Neural cell (in vitro differentiated cells): ENCODE data around the gene C1orf226. TPM values are rescaled to one million over a fixed set of nuclear protein-coding genes. Genes with fewer than 3 reads are reported as not detected.

ENCODE experiments used
- H2AFZ ChIP-seq: fragments of 200-600, 300-800 bp; sonication (generic), shearing (Covaris generic); 2 replicates; pipeline ENCODE4 v1.6.0; 2014; ENCODE audit warnings: low read depth, mild to moderate bottlenecking, antibody characterized with exemption, low read length, moderate library complexity
- H3F3A ChIP-seq: fragments of 200-600 bp; shearing (Covaris generic); 2 replicates; pipeline ENCODE4 v1.6.1; 2016; ENCODE audit warnings: mild to moderate bottlenecking, moderate library complexity, mixed read lengths, antibody characterized with exemption, low read length; ENCODE audit not compliant: insufficient read depth, poor library complexity, severe bottlenecking
- H3K27ac ChIP-seq: fragments of 200-600, 300-800 bp; sonication (generic), shearing (Covaris generic); 2 replicates; pipeline ENCODE4 v1.5.1; 2014; ENCODE audit warnings: mild to moderate bottlenecking, low read length, moderate library complexity
- H3K27me3 ChIP-seq: fragments of 300-800, 200-600 bp; sonication (generic), shearing (Covaris generic); 2 replicates; pipeline ENCODE4 v1.6.0; 2014; ENCODE audit warnings: mild to moderate bottlenecking, low read depth, low read length, moderate library complexity; ENCODE audit not compliant: insufficient read depth
- H3K36me3 ChIP-seq: fragments of 300-800, 200-600 bp; sonication (generic), shearing (Covaris generic); 2 replicates; pipeline ENCODE4 v1.5.1; 2014; ENCODE audit warnings: mild to moderate bottlenecking, antibody characterized with exemption, low read length, moderate library complexity; ENCODE audit not compliant: insufficient read depth
- H3K4me2 ChIP-seq: fragments of 300-800, 200-600 bp; sonication (generic), shearing (Covaris generic); 2 replicates; pipeline ENCODE4 v1.6.0; 2014; ENCODE audit warnings: mild to moderate bottlenecking, low read length
- H3K4me3 ChIP-seq: fragments of 300-800, 200-600 bp; sonication (generic), shearing (Covaris generic); 2 replicates; pipeline ENCODE4 v1.5.1; 2014; ENCODE audit warnings: mild to moderate bottlenecking, low read length, moderate library complexity
- H3K79me2 ChIP-seq: fragments of 200-600 bp; shearing (Covaris generic); replicated peaks from 2 replicates; pipeline ENCODE4 v1.6.0; 2014; ENCODE audit warnings: mild to moderate bottlenecking, low read length, moderate library complexity; ENCODE audit not compliant: insufficient read depth
- H3K9ac ChIP-seq: fragments of 300-800, 200-600 bp; sonication (generic), shearing (Covaris generic); 2 replicates; pipeline ENCODE4 v1.6.1; 2016; ENCODE audit warnings: mild to moderate bottlenecking, low read length, mixed read lengths
- H3K9me2 ChIP-seq: fragments of 200-600 bp; shearing (Covaris generic); 2 replicates; pipeline ENCODE4 v1.6.1; 2016; ENCODE audit warnings: mild to moderate bottlenecking, low read length, mixed read lengths; ENCODE audit not compliant: insufficient read depth
- H3K9me3 ChIP-seq: fragments of 200-600, 300-800 bp; sonication (generic), shearing (Covaris generic); 2 replicates; pipeline ENCODE4 v1.6.1; 2016; ENCODE audit warnings: mild to moderate bottlenecking, mixed run types, low read length, moderate library complexity, mixed read lengths
- H4K20me1 ChIP-seq: fragments of 200-600 bp; shearing (Covaris generic); 2 replicates; pipeline ENCODE4 v1.6.1; 2016; ENCODE audit warnings: mild to moderate bottlenecking, mixed run types; ENCODE audit not compliant: insufficient read depth
- CTCF ChIP-seq: fragments of 450-650 bp; IDR thresholded peaks from 2 replicates; pipeline ENCODE4 v1.5.1; 2014; ENCODE audit warnings: antibody characterized with exemption, mild to moderate bottlenecking, moderate library complexity; ENCODE audit not compliant: poor library complexity, severe bottlenecking
- EP300 ChIP-seq: fragments of 450-650 bp; conservative IDR thresholded peaks from 2 replicates; pipeline ENCODE4 v1.6.1; 2014; ENCODE audit warnings: antibody characterized with exemption, mild to moderate bottlenecking, moderate library complexity; ENCODE audit not compliant: poor library complexity, severe bottlenecking
- EZH2 ChIP-seq: fragments of 200-600, 300-800 bp; shearing (Covaris generic), sonication (generic); IDR thresholded peaks from 2 replicates; pipeline ENCODE4 v1.6.1; 2014; ENCODE audit warnings: antibody characterized with exemption, low read length, borderline replicate concordance, mild to moderate bottlenecking; ENCODE audit not compliant: insufficient read depth, poor library complexity, severe bottlenecking
- MXI1 ChIP-seq: fragments of 450-650 bp; conservative IDR thresholded peaks from 2 replicates; pipeline ENCODE4 v1.6.1; 2014; ENCODE audit warnings: antibody characterized with exemption, mild to moderate bottlenecking; ENCODE audit not compliant: poor library complexity, severe bottlenecking
- POLR2AphosphoS5 ChIP-seq: IDR thresholded peaks from 2 replicates; pipeline ENCODE4 v1.6.1; 2012
- RAD21 ChIP-seq: fragments of 450-650 bp; conservative IDR thresholded peaks from 2 replicates; pipeline ENCODE4 v1.6.1; 2014; ENCODE audit warnings: antibody characterized with exemption, mild to moderate bottlenecking, moderate library complexity
- REST ChIP-seq: IDR thresholded peaks from 2 replicates; pipeline ENCODE4 v1.6.1; 2012; ENCODE audit warnings: borderline replicate concordance
- SMC3 ChIP-seq: fragments of 450-650 bp; conservative IDR thresholded peaks from 2 replicates; pipeline ENCODE4 v1.6.1; 2014; ENCODE audit warnings: antibody characterized with exemption, mild to moderate bottlenecking, moderate library complexity; ENCODE audit not compliant: poor library complexity
- TAF1 ChIP-seq: IDR thresholded peaks from 2 replicates; pipeline ENCODE4 v1.6.1; 2012; ENCODE audit warnings: low read depth
- polyA plus RNA-seq: library from polyadenylated mRNA; depleted of rRNA; stranded (reverse); fragments of >200 nt; gene quantifications from 2 replicates; pipeline ENCODE4 v1.2.3, GENCODE V29; 2014

Gene C1orf226
- polyA plus RNA-seq, 1 donor from 2014 or later, result 6.7 TPM

- no peak overlapping the region for H3K4me3 ChIP-seq
- no peaks in the 10 kb centered on the region for H3K36me3 ChIP-seq
- no peaks in the 10 kb centered on the region for H3K27me3 ChIP-seq
- H3K27ac ChIP-seq, result no peak overlapping the region
- no peaks in the 10 kb centered on the region for H3K79me2 ChIP-seq
- no peak overlapping the region for H2AFZ ChIP-seq
- no peak overlapping the region for H3K9ac ChIP-seq
- no peaks in the 10 kb centered on the region for H3K9me3 ChIP-seq
- no peaks in the 10 kb centered on the region for H3F3A ChIP-seq
- H4K20me1 ChIP-seq, result no peaks in the 10 kb centered on the region
- H3K9me2 ChIP-seq, result no peaks in the 10 kb centered on the region
- TF ChIP-seq TAF1, result no peak
- no peak overlapping the region for H3K4me2 ChIP-seq
Measured at GRCh38 chr1:162374406-162374805, 7.1 kb upstream of the C1orf226 start.

GRCh38 chr1:162375463-162375862, 6.1 kb upstream of the C1orf226 start:
- Histone ChIP-seq H3K27me3 (no peaks in the 10 kb centered on the region), H3K9me2 (no peaks in the 10 kb centered on the region), H3K27ac (no peak overlapping the region), H3K4me3 (no peak overlapping the region), H2AFZ (no peak overlapping the region), H3K4me2 (no peak overlapping the region), H3F3A (no peaks in the 10 kb centered on the region), H3K9ac (no peak overlapping the region), H3K36me3 (no peaks in the 10 kb centered on the region), H3K9me3 (no peaks in the 10 kb centered on the region), H4K20me1 (no peaks in the 10 kb centered on the region), H3K79me2 (no peaks in the 10 kb centered on the region)
- TF ChIP-seq POLR2AphosphoS5, result no peak

- Histone ChIP-seq H3K27me3 (no peaks in the 10 kb centered on the region), H3K79me2 (no peaks in the 10 kb centered on the region), H3K9me2 (no peaks in the 10 kb centered on the region), H3K9ac (no peak within 1 kb of the TSS), H3K4me3 (no peak within 1 kb of the TSS), H4K20me1 (no peaks in the 10 kb centered on the region), H3F3A (no peaks in the 10 kb centered on the region), H3K4me2 (no peak within 1 kb of the TSS), H3K9me3 (no peaks in the 10 kb centered on the region), H3K36me3 (no peaks in the 10 kb centered on the region), H2AFZ (no peak within 1 kb of the TSS), H3K27ac (no peak within 1 kb of the TSS)
- TF ChIP-seq SMC3, result no peak
- TF ChIP-seq EZH2, result no peak
- TF ChIP-seq CTCF, result no peak
- TF ChIP-seq POLR2AphosphoS5, result no peak
- no peak for TF ChIP-seq EP300
- TF ChIP-seq REST, result no peak
- TF ChIP-seq TAF1, result no peak
- no peak for TF ChIP-seq MXI1
- no peak for TF ChIP-seq RAD21
Measured at GRCh38 chr1:162376691-162377090, 4.8 kb upstream of the C1orf226 start, which contains the start of gene SPATA46. SPATA46 (minus strand) TSS chr1:162376854; CDS start chr1:162376790, 64 bp downstream.
